AG09319 (cell line): ENCODE data around the gene HAPLN2.
"Not testable (repeated sequence)": the region's sequence is repeated elsewhere in the genome, so short reads cannot be mapped to it uniquely, and the experiment has no call there.

Experiments
- DNase-seq: peaks from one replicate; pipeline ENCODE4 v3.0.0-alpha.2; 2010; ENCODE audit warnings: low read depth; ENCODE audit errors: extremely low read depth
- TF ChIP-seq, protein P1 (sequence below): IDR thresholded peaks from 2 replicates; pipeline ENCODE4 v1.5.1; 2011; ENCODE audit warnings: low read depth, mild to moderate bottlenecking, inconsistent platforms, low read length, moderate library complexity

The HAPLN2 gene

GRCh38 chr1:156623946-156624813, 5.0 kb downstream of the HAPLN2 start:
- no peak for DNase-seq

GRCh38 chr1:156624814-156625435, 5.7 kb downstream of the HAPLN2 start:
- no peak for DNase-seq
- TF ChIP-seq, protein P1, sequence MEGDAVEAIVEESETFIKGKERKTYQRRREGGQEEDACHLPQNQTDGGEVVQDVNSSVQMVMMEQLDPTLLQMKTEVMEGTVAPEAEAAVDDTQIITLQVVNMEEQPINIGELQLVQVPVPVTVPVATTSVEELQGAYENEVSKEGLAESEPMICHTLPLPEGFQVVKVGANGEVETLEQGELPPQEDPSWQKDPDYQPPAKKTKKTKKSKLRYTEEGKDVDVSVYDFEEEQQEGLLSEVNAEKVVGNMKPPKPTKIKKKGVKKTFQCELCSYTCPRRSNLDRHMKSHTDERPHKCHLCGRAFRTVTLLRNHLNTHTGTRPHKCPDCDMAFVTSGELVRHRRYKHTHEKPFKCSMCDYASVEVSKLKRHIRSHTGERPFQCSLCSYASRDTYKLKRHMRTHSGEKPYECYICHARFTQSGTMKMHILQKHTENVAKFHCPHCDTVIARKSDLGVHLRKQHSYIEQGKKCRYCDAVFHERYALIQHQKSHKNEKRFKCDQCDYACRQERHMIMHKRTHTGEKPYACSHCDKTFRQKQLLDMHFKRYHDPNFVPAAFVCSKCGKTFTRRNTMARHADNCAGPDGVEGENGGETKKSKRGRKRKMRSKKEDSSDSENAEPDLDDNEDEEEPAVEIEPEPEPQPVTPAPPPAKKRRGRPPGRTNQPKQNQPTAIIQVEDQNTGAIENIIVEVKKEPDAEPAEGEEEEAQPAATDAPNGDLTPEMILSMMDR, result no peak

More at GRCh38 chr1:156623946-156624813, 5.0 kb downstream of the HAPLN2 start:
- TF ChIP-seq, protein P1, result peak; percentile 43

- TF ChIP-seq, protein P1, result peak; percentile 78
- no peak for DNase-seq
These were observed 6.3 kb downstream of the HAPLN2 start for GRCh38 chr1:156625436-156626078.

- no peak for DNase-seq
- TF ChIP-seq, protein P1, result no peak
These were observed 6.8 kb downstream of the HAPLN2 start for GRCh38 chr1:156626079-156626438.

DNA sequence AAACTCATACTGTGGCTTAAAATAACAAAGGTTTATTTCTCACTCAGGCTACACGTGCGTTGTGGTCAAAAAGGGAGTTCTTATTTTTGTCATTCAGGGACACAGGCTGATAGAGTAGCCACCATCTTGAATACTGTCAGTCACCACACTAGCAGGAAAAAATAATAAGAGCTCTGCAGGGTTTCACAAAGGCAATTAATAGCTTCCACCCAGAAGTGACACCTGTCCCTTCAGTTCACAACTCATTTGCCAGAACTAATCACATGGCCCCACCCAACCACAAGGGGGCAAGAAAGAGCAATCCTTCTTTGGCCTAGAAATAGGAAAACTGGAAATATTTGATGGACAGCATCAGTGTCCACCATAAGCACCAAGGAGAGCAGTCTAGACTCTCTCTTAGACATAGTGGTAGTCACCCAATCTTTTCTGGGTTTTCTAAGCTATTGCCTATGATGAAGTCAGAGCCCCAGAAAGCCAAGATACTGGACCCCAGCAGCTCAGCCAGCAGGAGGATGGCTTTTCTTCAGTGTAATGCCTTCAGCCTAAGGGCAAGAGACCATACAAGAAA, 8.2 kb downstream of the HAPLN2 start:
- TF ChIP-seq, protein P1, result peak; percentile 77
- DNase-seq, result no peak

DNA sequence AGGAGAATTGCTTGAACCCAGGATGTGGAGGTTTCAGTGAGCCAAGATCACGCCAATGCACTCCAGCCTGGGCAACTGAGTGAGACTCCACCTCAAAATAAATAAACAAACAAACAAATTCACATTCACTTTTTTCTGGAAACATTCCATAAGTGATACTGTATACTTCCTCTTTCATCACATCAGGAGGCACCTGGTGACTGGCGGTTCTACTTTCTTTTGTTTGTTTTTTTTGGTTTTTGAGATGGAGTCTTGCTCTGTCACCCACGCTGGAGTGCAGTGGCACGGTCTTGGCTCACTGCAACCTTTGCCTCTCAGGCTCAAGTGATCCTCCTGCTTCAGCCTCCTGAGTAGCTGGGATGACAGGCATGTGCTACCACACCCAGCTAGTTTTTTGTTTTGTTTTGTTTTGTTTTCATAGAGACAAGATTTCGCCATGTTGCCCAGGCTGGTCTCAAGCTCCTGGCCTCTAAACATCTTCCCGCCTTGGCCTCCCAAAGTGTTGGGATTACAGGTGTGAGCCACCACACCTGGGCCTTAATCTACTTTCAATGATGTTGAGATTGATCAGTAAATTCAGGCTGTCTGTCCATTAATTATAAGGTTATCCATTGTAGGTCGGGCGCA, 10.7 kb downstream of the HAPLN2 start:
- TF ChIP-seq, protein P1, result no peak
- no peak for DNase-seq

GRCh38 chr1:156631152-156631551, 11.9 kb downstream of the HAPLN2 start:
- not testable (repeated sequence) for DNase-seq
